CD4-positive, alpha-beta memory T cell (primary cell): ENCODE measurements around the gene ROM1. TPM values are rescaled to one million over a fixed set of nuclear protein-coding genes. Genes with fewer than 3 reads are reported as not detected.

Experiments
- CTCF ChIA-PET: fragments of 350-600 bp; sonication (Branson Sonifier 250); formaldehyde crosslinking; loops from one replicate; lab custom pipeline; 2021; ENCODE audit warnings: inconsistent platforms; ENCODE audit not compliant: partially characterized antibody; lab: Charles Lee
- POLR2A ChIA-PET: fragments of 350-600 bp; sonication (Branson Sonifier 250); formaldehyde crosslinking; loops from one replicate; lab custom pipeline; 2021; ENCODE audit not compliant: partially characterized antibody; lab: Charles Lee
- DNase-seq, 5 donors: peaks; one replicate each; pipeline versions ENCODE4 v3.0.0 to v3.0.0-alpha.2; 2020 to 2022; ENCODE audit warnings: mixed read lengths in 1 of 5
- H3K27ac ChIP-seq: one replicate; pipeline ENCODE4 v1.7.0; 2013; ENCODE audit warnings: low read depth, low read length
- H3K27me3 ChIP-seq: 2 replicates; pipeline ENCODE4 v1.7.0; 2013; ENCODE audit warnings: mild to moderate bottlenecking, low read length, moderate library complexity; ENCODE audit not compliant: insufficient read depth
- H3K36me3 ChIP-seq: 2 replicates; pipeline ENCODE4 v1.7.0; 2013; ENCODE audit warnings: mild to moderate bottlenecking, low read length, moderate library complexity; ENCODE audit not compliant: insufficient read depth
- H3K4me1 ChIP-seq: 2 replicates; pipeline ENCODE4 v1.7.0; 2013; ENCODE audit warnings: mild to moderate bottlenecking, low read length, moderate library complexity; ENCODE audit not compliant: insufficient read depth
- H3K4me3 ChIP-seq, 2 donors: one replicate each; pipeline ENCODE4 v1.7.0; 2013; ENCODE audit warnings: low read length in 2 of 2, mild to moderate bottlenecking in 1 of 2
- H3K9me3 ChIP-seq, 2 donors: one replicate each; pipeline ENCODE4 v1.7.0; 2013; ENCODE audit warnings: low read length in 2 of 2, control low read depth in 1 of 2; ENCODE audit not compliant: control insufficient read depth in 1 of 2
- H3K27ac Mint-ChIP-seq, 7 donors: one replicate each; pipeline ENCODE4 v1.8.0; 2020 to 2021; ENCODE audit warnings: mixed read lengths in 7 of 7, mild to moderate bottlenecking in 6 of 7, inconsistent platforms in 3 of 7, moderate library complexity in 3 of 7
- H3K27me3 Mint-ChIP-seq, 2 donors: one replicate each; pipeline ENCODE4 v1.8.0; 2020 to 2021; ENCODE audit warnings: mixed read lengths in 2 of 2
- H3K36me3 Mint-ChIP-seq, 2 donors: one replicate each; pipeline ENCODE4 v1.8.0; 2020 to 2021; ENCODE audit warnings: mixed read lengths in 2 of 2, inconsistent platforms in 1 of 2, mild to moderate bottlenecking in 1 of 2
- H3K4me1 Mint-ChIP-seq, 4 donors: one replicate each; pipeline ENCODE4 v1.8.0; 2020 to 2021; ENCODE audit warnings: mixed read lengths in 4 of 4, mild to moderate bottlenecking in 1 of 4
- H3K4me3 Mint-ChIP-seq, 8 donors: one replicate each; pipeline ENCODE4 v1.8.0; 2020 to 2021; ENCODE audit warnings: mixed read lengths in 8 of 8, mild to moderate bottlenecking in 7 of 8, moderate library complexity in 6 of 8, inconsistent platforms in 3 of 8
- H3K9me3 Mint-ChIP-seq, 8 donors: one replicate each; pipeline ENCODE4 v1.8.0; 2020 to 2021; ENCODE audit warnings: mixed read lengths in 8 of 8, mild to moderate bottlenecking in 5 of 8, inconsistent platforms in 3 of 8, moderate library complexity in 1 of 8
- intact Hi-C: fragments of 100-400 bp; cut with micrococcal nuclease; formaldehyde crosslinking; loops from one replicate; pipeline ENCODE4 v1.15.1; 2023
- polyA plus RNA-seq, 2 donors: library from polyadenylated mRNA; unstranded; fragments of 300-500 nt; fragmentation: Illumina TruSeq; gene quantifications; one replicate each; pipeline ENCODE4 v1.2.3, GENCODE V29; 2021
- total RNA-seq, 2 experiments: library from RNA; stranded (reverse); gene quantifications; one replicate each; pipeline ENCODE4 v1.2.3, GENCODE V29; 2021

The ROM1 gene
- total and polyA plus RNA-seq, 4 experiments from 2014 or later: 0.98 to 1.9 (median 1.3) TPM

DNA sequence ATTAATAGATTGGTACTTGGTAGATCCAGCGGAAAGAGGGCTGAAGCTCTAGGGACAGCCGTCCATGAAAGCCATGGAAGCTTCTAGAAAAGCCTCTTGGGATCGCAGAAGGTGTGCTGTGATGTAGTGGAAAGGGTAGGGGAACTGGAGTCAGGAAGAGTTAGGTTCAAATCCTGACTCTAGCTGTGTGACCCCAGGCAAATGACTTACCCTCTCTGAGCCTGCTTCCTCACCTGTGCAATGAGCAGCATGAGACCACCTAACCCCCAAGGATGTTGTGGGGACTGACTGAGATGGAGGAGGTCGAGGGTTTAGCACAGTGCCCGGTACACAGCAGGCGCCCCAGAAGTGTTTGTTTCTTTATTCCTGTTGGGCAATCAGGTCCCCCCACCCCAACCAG, 2.7 kb upstream of the ROM1 start:
- H3K4me3 Mint-ChIP-seq: peak overlapping the region; percentile 61 to 80 (median 72)
- intact Hi-C loops: no loop called here
- peak overlapping the region; percentile 90 for H3K27ac ChIP-seq
- peaks cover 19 to 58% (median 41%) of the 10 kb centered on the region in 4 donors for H3K4me1 Mint-ChIP-seq
- no peaks in the 10 kb centered on the region for H3K27me3 Mint-ChIP-seq
- ChIA-PET CTCF (interaction anchor here (0.6 to 5.8 kb wide), 7 partner anchors 11 to 186 kb away, joined by 4 to 47 read pairs (median 5); partner anchors contain the start of gene TUT1), POLR2A (interaction anchor here (1.0 to 10.8 kb wide), 8 partner anchors 9 to 117 kb away, joined by 3 to 142 read pairs (median 26); partner anchors contain the start of genes B3GAT3, C11orf98, CSKMT and GANAB)
- H3K9me3 Mint-ChIP-seq: no peaks in the 10 kb centered on the region
- peaks cover 61% of the 10 kb centered on the region for H3K4me1 ChIP-seq
- peaks cover 10 to 41% of the 10 kb centered on the region in 2 donors for H3K36me3 Mint-ChIP-seq
- no peak for DNase-seq
- peak overlapping the region; percentile 48 to 94 (median 73) for H3K27ac Mint-ChIP-seq
- H3K36me3 ChIP-seq: peaks cover 43% of the 10 kb centered on the region
- no peaks in the 10 kb centered on the region for H3K9me3 ChIP-seq
- no peaks in the 10 kb centered on the region for H3K27me3 ChIP-seq
- H3K4me3 ChIP-seq: no peak overlapping the region

DNA sequence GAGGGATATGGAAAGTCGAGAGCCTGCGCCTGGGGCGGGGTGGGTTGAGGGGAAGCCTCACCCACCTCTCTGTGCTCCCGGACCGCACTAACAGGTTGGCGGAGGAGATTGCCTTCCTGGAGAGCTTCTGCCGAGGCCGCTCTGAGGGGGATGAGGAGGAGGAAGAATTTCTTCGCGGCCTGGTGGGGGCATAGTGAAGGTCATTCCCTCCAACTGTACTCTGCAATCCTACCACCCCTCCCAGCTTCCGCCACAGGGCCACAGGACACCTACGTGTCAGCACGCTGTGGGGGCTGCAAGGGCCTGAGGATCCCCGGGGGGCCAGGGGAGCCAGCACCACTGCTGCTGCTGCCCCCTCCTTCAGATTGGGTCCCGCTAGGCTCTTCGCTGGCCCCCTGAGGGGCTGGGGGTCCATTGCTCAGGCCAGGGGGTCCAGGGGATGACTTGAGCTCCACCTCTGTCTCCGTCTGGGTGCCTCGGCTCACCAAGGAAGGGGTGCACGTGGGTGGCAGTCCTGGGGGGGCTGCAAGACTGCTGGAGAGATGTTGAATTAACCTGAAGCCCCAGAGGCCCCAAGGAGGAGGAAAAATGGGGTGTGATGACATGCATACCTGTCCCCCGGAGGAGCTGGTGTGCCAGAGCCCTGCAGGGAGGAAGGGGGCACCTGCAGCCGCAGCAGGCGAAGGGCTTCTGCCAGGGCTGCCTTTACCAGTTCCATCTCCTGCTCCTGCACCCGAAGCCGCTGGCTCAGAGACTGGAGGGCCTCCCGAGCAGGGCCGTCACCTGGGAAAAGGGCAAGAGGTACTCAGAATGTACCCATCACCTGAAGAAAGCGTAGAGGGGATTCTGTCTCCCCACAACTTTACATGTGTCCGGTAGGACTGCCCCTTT, 2.0 kb upstream of the ROM1 start:
- Histone ChIP-seq H3K4me3 (peak overlapping the region; percentile 73 to 93), H3K9me3 (no peaks in the 10 kb centered on the region), H3K4me1 (peaks cover 59% of the 10 kb centered on the region), H3K36me3 (peaks cover 37% of the 10 kb centered on the region), H3K27me3 (no peaks in the 10 kb centered on the region), H3K27ac (peak overlapping the region; percentile 90)
- peaks cover 10 to 40% of the 10 kb centered on the region in 2 donors for H3K36me3 Mint-ChIP-seq
- H3K4me1 Mint-ChIP-seq: peaks cover 19 to 58% (median 41%) of the 10 kb centered on the region in 4 donors
- no peaks in the 10 kb centered on the region for H3K9me3 Mint-ChIP-seq
- peak overlapping the region; percentile 89 to 100 (median 96) for H3K4me3 Mint-ChIP-seq
- DNase-seq: no peak
- peak overlapping the region; percentile 94 to 98 (median 96) for H3K27ac Mint-ChIP-seq
- ChIA-PET CTCF (interaction anchor here (0.9 to 5.8 kb wide), 13 partner anchors 8 to 215 kb away, joined by 3 to 47 read pairs (median 5); partner anchors contain the start of genes C11orf98, CSKMT, MTA2 and TUT1), POLR2A (interaction anchor here (0.9 to 10.8 kb wide), 17 partner anchors 10 to 245 kb away, joined by 3 to 142 read pairs (median 13); partner anchors contain the start of genes B3GAT3, BSCL2, C11orf98 and CSKMT)
- no peaks in the 10 kb centered on the region for H3K27me3 Mint-ChIP-seq
- intact Hi-C loops: no loop called here

DNA sequence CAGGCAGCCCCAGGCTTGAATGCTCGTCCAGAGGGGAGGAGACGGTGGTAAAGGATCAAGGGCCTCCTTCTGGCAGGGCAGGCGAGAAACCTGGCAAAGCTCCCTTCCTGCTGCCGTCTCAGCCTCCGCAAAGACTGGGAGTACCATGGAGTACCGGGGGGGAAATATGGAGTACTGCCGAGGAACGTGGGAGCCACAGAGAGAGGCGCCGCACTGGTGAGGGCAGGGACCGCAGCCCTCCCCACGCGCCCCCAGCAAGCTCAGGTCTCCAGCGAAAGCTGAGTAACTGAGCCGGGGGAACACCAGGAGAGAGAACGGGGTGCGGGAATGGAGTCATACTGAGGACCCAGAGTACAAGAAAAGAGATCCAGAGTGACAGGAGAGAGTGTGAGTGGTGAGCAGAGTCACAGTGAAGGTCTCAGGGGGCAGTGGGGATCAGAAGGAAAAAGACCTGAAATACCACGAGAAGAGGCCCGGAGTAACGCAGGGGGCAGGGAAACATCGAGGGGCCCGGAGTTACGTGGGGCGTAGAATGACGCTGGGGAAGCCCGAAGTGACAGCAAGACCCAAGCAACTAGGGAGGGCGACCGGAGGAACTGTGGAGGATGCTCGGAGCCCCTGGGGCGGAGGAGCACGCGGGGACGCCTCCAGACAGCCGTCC, 1.2 kb upstream of the ROM1 start:
- Mint-ChIP-seq H3K36me3 (peaks cover 10 to 40% of the 10 kb centered on the region in 2 donors), H3K4me1 (peaks cover 17 to 57% (median 40%) of the 10 kb centered on the region in 4 donors), H3K4me3 (peak overlapping the region; percentile 89 to 100 (median 96)), H3K27ac (peak overlapping the region; percentile 94 to 98 (median 96)), H3K27me3 (no peaks in the 10 kb centered on the region), H3K9me3 (no peaks in the 10 kb centered on the region)
- ChIA-PET POLR2A (interaction anchor here (0.6 to 10.8 kb wide), 20 partner anchors 10 to 244 kb away, joined by 3 to 142 read pairs (median 6); partner anchors contain the start of genes B3GAT3, BSCL2, C11orf98 and CSKMT), CTCF (interaction anchor here (0.9 to 5.8 kb wide), 13 partner anchors 9 to 216 kb away, joined by 3 to 47 read pairs (median 5); partner anchors contain the start of genes C11orf98, CSKMT, MTA2 and TUT1)
- Histone ChIP-seq H3K27me3 (no peaks in the 10 kb centered on the region), H3K4me1 (peaks cover 59% of the 10 kb centered on the region), H3K36me3 (peaks cover 37% of the 10 kb centered on the region), H3K9me3 (no peaks in the 10 kb centered on the region), H3K4me3 (peak overlapping the region; percentile 73 to 93), H3K27ac (peak overlapping the region; percentile 90)
- peak in 3 of 5 donors; percentile 23 to 78 (median 25) for DNase-seq
- intact Hi-C loops: loop anchor here (1.0 to 2.0 kb wide), 6 partner anchors 10 to 251 kb away; partner anchors contain the start of genes C11orf98, CSKMT, GANAB and TUT1

DNA sequence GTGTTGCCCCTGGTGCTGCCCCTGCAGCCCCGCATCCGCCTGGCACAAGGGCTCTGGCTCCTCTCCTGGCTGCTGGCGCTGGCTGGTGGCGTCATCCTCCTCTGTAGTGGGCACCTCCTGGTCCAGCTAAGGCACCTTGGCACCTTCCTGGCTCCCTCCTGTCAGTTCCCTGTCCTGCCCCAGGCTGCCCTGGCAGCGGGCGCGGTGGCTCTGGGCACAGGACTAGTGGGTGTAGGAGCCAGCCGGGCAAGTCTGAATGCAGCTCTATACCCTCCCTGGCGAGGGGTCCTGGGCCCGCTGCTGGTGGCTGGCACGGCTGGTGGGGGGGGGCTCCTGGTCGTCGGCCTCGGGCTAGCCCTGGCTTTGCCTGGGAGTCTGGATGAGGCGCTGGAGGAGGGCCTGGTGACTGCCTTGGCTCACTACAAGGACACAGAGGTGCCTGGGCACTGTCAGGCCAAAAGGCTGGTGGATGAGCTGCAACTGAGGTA, 278 bp downstream of the ROM1 start:
- peak overlapping the region; percentile 51 to 86 (median 70) for H3K4me3 Mint-ChIP-seq
- peak overlapping the region; percentile 81 to 92 (median 87) for H3K27ac Mint-ChIP-seq
- ChIA-PET CTCF (interaction anchor here (0.8 to 5.8 kb wide), 3 partner anchors 13 to 60 kb away, joined by 3 to 47 read pairs (median 3); partner anchors contain the start of gene TUT1), POLR2A (interaction anchor here (0.7 to 10.8 kb wide), 15 partner anchors 9 to 242 kb away, joined by 3 to 142 read pairs (median 13); partner anchors contain the start of genes B3GAT3, BSCL2, C11orf98 and CSKMT)
- intact Hi-C loops: loop anchor here (1.0 to 2.0 kb wide), 3 partner anchors 8 to 249 kb away; partner anchors contain the start of gene B3GAT3
- H3K36me3 Mint-ChIP-seq: peaks cover 3 to 31% of the 10 kb centered on the region in 2 donors
- H3K27ac ChIP-seq: peak overlapping the region; percentile 90
- no peaks in the 10 kb centered on the region for H3K27me3 ChIP-seq
- DNase-seq: no peak
- no peaks in the 10 kb centered on the region for H3K27me3 Mint-ChIP-seq
- peaks cover 25% of the 10 kb centered on the region for H3K36me3 ChIP-seq
- peak overlapping the region in 1 of 2 donors; percentile 93 for H3K4me3 ChIP-seq
- H3K4me1 ChIP-seq: peaks cover 52% of the 10 kb centered on the region
- H3K9me3 ChIP-seq: no peaks in the 10 kb centered on the region
- H3K4me1 Mint-ChIP-seq: peaks cover 11 to 48% (median 33%) of the 10 kb centered on the region in 4 donors
- H3K9me3 Mint-ChIP-seq: no peaks in the 10 kb centered on the region

DNA sequence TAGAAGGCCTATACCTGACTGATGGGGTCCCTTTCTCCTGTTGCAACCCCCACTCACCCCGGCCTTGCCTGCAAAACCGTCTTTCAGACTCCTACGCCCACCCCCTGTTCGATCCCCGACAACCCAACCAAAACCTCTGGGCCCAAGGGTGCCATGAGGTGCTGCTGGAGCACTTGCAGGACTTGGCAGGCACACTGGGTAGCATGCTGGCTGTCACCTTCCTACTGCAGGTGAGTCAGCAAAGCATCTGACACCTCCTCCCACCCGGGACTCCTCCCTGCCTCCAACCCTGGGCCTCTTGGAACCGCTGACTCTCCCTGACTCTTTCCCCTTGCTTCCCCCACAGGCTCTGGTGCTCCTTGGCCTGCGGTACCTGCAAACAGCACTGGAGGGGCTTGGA, 1.2 kb downstream of the ROM1 start:
- intact Hi-C loops: no loop called here
- Mint-ChIP-seq H3K27ac (peak overlapping the region; percentile 74 to 91 (median 87)), H3K9me3 (no peaks in the 10 kb centered on the region), H3K4me3 (peak overlapping the region in 3 of 8 donors; percentile 51 to 86 (median 74)), H3K4me1 (peaks cover 14 to 52% (median 31%) of the 10 kb centered on the region in 4 donors), H3K36me3 (peaks cover 7 to 30% of the 10 kb centered on the region in 2 donors), H3K27me3 (no peaks in the 10 kb centered on the region)
- DNase-seq: no peak
- Histone ChIP-seq H3K9me3 (no peaks in the 10 kb centered on the region), H3K4me1 (peaks cover 48% of the 10 kb centered on the region), H3K4me3 (no peak overlapping the region), H3K27ac (no peak overlapping the region), H3K27me3 (no peaks in the 10 kb centered on the region), H3K36me3 (peaks cover 21% of the 10 kb centered on the region)
- CTCF ChIA-PET: interaction anchor here (0.9 to 5.8 kb wide), 2 partner anchors 22 to 59 kb away, joined by 3 to 47 read pairs; partner anchors contain the start of gene TUT1
- POLR2A ChIA-PET: interaction anchor here (0.5 to 10.8 kb wide), 8 partner anchors 8 to 95 kb away, joined by 3 to 142 read pairs (median 22); partner anchors contain the start of genes B3GAT3, C11orf98, CSKMT and INTS5

DNA sequence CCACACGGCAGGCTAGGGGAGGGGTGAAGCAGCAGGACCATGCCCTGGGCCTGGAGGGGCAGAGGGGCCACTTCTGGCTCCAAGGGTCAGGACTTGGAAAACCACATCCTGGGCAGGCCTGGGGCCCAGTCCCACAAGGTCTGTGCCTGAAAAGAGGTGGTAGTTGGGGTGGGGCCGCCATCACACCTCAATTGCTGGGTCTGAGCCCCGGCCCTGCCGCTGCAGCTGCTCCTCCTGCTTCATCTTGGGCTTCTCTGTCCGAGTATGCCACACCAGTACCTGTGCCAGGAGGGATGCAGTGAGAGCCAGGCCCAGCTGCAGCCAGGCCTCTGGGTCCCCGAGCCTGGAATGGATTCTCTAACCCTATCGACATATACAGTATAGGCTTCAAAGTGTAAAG, 2.5 kb downstream of the ROM1 start:
- CTCF ChIA-PET: interaction anchor here (0.7 kb wide), 1 partner anchor 79 kb away, joined by 3 read pairs; no protein-coding TSS in a partner anchor
- H3K27ac Mint-ChIP-seq: peak overlapping the region in 2 of 7 donors; percentile 30 to 43

More for the DNA sequence above, 2.5 kb downstream of the ROM1 start:
- Histone ChIP-seq H3K4me1 (peaks cover 47% of the 10 kb centered on the region), H3K36me3 (peaks cover 13% of the 10 kb centered on the region), H3K9me3 (no peaks in the 10 kb centered on the region), H3K27ac (no peak overlapping the region), H3K27me3 (no peaks in the 10 kb centered on the region), H3K4me3 (no peak overlapping the region)
- Mint-ChIP-seq H3K9me3 (no peaks in the 10 kb centered on the region), H3K36me3 (peaks cover 6 to 23% of the 10 kb centered on the region in 2 donors), H3K4me3 (no peak overlapping the region), H3K27me3 (no peaks in the 10 kb centered on the region), H3K4me1 (peaks cover 14 to 49% (median 28%) of the 10 kb centered on the region in 4 donors)
- POLR2A ChIA-PET: interaction anchor here (1.4 to 10.8 kb wide), 2 partner anchors 14 to 21 kb away, joined by 3 to 142 read pairs; partner anchors contain the start of genes MTA2 and TUT1
- no peak for DNase-seq
- intact Hi-C loops: no loop called here
